Activated CD4-positive, CD25-positive, alpha-beta regulatory T cell treated with anti-CD3 and anti-CD28 coated beads, Interleukin-2, amount 50 U/mL, for 24 hours (primary cell): Measurements from ENCODE around the gene C11orf58.

Experiments used
- ATAC-seq, 2 donors: fragments of 150-1000 bp; cut with Tn5 transposase; one replicate each; pipeline ENCODE4 v1.10.0; 2021; ENCODE audit warnings: mild to moderate bottlenecking in 1 of 2, moderate library complexity in 1 of 2

Gene C11orf58

DNA sequence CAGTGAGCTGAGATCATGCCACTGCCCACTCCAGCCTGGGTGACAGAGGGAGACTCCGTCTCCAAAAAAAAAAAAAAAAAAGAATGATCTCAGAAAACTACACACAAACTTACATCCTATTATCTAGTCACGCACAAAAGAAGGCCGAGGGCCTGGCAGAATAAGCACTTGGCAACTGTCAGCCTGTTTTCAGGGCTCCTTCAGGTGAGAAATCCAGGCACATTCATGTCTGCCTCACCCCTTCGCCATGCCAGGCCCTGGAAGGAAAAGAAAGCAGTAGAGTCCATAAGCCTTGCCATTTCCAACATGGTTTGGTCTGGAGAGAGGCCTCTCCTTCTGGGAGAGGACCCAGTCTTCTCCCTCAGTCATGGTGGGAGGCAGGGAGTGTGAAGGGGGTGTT, 30.9 kb downstream of the C11orf58 start:
- no peak for ATAC-seq

DNA sequence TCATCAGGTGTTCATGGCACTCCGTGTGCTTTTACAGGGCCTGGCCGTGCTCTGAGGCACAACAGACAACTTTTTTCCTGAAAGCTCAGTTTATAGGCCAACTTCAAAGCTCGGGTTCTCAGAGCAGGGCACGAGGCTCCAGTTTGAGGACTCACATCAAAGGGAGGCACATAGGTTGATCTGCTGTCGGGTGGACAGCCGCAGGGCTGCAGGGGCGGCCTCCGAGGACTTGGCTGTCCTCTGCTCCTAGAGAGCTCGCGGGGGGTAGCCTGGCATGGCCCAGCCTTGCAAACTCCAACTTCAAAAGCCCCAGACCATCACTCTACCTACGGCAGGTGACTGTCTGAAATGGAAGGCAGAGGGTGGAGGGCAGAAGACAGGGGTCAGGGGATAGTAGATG, 31.6 kb downstream of the C11orf58 start:
- ATAC-seq: no peak

DNA sequence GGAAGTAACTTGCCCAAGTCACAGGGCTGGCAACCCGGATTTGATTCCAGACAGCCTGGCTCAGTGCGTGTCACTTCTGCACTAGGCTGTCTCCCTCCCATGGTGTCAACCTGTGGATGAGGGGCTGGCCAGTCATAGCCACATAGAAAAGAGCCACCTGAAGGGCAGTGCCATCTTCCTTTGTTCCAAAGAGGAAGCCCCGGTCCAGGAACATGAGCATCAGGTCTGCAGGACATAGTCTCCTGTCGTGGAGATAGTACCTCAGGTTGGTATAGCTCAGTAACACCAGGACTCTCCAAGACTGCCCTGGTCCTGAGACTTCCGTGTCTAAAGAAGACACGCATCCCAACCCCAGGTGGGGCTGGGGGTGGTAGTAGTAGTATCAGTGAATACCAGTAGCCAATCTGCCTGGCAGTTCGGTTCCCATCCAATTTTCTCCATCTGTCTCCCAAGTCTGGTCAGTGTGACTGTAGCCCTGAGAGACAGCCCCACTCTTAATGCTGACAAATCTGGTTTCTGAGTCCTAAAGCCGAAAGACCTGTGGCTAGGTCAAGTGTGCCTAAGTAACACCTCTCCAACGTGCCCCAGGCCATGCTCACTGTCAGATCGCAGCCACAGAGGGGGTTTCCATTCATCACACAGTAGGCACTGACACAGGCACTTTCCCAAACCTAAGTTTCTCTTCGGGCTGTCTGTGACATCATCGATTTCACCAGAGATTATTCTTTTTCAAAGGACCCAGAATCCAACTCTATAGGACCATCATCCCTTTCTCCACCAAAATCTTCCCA, 33.1 kb downstream of the C11orf58 start:
- no peak for ATAC-seq

DNA sequence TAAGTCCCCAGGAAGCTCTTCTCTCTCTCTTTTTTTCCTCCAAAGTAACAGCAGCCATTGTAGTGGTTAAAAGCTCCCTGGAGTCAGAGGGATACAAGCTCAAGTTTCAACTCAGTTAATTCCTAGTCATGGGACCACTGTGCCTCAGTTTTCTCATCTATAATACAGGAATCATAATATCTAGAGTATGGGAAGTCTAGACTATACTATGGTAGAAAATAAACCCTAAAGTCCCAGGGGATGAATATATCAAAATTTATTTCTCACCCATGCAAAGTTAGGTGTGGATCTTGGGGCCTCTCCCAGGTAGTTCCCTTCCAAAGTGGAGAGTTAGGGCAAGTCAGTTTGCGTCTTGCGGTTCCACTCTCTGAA, 33.7 kb downstream of the C11orf58 start:
- ATAC-seq: no peak

DNA sequence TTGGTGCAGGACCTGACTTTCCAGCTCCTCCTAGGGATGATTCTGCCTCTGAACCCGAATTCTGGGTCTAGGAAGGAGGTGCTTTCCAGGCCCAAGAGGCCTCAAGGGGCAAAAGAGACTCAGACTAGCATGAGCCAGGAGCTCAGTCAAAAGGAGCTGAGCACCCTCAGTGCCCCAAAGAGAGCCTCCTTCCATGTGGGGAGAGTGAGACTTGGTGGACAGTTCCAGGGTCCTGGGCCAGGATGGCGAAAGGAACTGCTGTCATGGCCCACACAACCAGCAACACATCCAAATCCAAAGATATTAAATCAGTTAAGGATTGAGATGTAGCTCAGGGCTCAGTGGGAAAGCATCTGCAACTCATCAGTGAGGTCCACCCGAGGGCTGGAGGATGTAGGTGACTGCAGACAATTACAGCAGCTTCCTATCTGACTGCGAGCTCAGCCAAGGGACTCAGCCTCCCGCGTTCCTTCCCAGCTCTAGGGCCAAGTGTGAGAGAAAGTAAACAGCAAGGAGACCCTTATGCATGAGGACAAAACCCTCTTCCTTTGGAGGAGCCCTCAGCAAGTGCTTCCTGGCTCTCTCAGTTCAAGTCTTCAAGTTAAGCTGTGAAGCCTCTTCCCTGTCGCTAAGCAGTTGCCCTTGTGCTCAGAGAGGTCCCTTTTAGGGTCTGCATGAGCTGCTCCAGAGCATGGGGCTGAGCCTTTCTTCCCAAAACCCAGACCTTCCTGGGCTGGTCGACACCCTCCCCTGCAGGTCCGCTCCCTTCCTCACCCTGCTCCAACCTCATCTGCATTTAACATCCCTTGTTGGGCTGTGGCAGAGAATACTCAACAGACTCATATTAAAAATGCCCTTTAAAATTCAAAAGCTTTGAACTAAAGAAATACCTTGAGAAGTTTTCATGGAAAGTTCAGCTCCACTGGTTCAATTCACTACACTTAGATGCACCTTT, 35.8 kb downstream of the C11orf58 start:
- ATAC-seq: no peak

DNA sequence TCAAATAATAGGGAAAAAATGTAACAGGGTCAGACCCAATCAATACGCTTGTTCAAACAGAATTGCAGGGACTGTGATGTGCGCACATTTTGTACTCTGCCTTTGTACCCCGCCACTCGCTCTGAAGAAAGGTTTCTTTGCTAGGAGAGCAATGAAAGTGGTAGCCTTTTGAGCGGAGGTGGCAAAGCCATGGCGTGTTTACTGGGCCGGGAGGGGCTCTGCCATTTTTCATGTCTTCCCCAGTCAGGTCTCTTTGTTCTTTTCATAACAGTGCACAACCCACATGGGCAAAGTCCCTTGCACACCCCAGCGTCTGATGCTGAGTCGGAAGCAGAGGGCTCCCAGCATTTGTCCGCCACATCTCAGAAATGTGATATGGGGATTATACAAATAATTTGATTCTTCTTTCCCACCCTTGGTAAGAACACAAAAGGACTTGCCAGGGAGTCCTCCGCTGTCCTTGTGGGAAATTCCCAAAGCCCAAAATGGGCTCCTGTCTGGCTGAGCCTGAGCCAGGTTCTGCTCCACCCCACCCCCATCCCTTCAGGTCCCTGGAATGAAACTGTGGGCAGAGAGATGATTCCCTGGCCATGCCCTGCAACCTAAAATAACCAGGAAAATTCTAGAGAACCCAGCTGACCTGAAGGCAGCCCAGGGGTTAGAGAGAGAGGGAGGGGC, 36.6 kb downstream of the C11orf58 start:
- ATAC-seq: no peak

DNA sequence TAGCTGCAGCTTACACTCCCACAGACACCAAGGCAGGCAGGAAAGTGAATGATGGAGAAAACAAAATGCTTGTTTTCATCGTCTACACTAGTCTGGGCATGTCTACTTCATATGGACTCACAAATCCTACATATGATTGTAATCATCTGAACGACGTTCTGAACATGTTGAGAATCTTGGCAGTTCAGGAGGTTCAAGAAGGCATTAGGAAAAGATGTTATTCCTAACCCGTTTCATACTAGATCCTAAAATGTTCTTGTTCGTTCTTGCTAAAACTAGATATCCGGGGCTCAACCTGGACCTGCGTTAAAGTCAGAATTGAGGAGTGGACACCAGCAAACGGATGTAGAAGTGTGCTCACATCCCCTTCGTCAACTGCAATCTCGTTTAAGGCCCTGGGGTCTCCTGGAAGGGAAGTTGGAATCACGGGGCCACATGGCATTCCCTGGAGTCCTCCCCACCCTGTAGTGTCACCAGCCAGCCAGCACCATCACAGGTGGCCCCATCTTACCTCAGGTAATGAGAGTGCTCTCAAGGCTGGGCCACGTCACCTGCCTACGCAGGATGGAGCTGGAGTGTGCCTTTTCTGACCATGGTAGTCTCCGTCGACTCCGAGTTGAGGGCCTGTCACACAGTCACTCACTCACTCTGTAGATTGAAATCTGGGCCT, 37.3 kb downstream of the C11orf58 start:
- ATAC-seq: no peak

DNA sequence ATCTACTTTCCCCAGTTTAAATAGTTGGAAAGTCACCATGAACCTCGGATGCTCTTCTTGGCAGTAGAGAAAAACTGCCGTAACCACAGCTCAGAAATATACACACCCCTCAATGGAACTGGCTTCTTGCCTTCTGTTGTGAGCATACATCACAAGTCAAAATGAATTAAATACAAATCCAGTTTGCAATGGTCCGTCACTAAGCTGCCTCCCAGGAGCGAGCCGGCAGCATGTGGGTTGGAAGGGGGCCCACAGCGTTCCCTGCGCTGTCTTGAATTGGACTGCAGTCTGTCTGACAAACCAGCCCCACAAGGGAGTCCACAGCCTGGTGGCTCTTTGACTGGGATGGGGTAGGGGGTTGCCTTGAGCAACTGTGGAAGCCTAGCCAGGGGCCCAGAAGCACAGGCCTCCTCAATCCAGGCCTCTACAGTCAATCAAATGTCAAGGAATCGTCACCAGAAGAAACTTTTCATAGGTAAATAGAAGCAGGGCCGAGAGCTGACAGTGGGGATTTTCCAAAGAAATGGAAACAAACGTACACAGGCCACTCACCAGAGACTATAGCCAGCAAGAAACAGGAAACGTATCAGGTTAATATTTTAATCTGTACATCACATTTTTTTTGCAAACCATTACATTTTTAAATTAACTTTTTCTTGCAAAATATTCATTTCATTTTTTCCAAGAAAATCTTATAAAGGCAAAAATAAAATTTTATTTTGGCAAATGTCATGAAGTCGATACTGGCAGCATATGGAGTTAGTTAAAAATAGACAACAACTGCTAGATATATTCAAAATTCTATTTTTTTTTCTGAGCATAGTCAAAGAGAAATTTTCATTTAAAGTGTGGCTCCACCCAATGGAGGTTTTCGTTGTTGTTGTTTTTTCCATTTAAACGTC, 38.5 kb downstream of the C11orf58 start:
- no peak for ATAC-seq

DNA sequence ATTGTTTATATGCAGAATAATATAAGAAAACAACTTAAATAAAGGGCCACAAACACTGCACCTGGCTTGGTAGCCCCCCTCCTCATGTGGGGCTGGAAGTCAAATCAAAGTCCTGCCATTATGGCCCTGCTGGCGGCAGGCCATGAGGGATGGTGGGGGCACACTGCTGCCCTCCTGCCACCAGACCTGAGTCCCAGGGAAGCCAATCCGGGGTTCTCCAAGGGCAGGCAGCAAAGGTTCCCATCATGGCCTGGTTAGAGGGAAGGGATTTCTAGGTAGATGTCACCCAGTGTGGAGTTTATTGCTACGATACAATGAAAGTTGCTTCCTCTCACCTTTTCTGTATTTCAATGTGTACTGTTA, 39.1 kb downstream of the C11orf58 start:
- no peak for ATAC-seq

DNA sequence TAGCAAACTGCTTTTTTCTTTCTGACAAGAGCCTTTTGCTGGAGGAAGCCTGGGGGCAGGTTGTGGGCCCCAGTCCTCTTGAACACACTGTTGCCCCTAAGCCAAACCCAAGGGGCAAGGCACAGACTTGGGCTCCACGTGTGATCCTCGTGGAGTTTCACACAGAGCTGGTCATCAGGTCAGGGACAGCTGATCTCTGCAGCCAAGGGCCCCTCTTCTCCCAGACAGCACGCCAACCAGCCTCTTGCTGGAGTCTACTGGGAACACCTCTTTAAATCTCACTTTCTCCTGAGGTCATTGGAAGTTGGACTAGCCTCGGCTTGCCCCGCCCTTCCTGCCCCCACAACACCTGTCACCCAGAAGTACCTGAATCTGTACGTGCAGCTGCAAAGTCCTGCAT, 39.8 kb downstream of the C11orf58 start:
- no peak for ATAC-seq

DNA sequence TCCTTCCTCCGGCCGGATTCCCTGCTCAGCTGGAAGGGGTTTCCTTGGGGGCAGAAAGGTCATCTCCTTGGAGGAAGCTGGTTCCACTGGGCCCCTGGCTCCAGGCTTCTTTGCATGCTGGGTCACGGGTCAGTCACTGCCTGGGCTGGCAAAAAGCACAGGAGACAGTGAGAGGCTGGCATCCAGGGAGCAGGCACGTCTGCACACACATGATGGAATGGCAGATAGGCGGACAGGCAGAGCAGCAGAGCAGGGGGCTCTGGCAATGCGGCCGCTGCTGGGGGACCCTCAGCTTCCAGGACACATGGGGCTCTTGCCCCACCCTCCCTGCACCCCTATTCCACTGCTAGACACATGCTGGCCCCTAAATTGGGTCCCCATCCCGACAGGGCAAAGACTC, 40.4 kb downstream of the C11orf58 start:
- no peak for ATAC-seq

DNA sequence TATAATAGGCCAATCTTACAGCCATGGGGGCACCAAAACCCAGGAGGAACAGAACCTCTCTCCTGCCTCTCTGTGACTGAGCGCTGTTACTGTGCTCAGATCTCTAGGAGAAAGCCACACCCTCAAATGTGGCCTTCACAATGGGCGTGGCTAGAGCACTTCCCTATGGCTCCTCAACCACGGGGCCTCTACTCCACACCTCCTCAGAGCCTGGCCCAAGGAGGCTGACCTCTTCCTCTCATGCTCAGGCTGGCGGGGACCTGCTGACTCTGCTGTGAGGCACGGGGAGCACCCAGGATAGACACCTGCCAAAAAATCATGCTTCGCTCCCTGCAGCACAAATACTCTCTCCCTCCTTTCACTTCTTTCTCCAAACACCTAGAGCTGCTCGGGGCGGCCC, 41.0 kb downstream of the C11orf58 start:
- no peak for ATAC-seq

DNA sequence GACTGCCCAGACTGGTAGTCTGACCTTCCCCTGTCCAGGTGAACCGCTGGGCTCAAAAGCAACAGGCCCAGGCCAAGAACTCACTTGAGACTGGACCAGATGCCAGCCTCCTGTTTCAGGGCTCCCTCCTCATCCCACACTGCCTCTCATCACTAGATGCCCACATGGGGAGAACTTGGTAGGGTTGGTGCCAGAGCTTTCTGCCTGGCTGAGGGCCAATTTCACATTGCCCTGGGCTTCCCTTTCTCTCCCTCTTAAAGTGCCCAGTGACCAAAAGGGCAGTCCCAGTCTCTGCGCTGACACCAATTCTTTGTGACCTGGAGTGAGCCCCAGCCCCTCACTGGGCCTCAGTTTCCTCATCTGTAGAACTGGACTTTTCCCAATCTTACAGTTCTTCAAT, 41.7 kb downstream of the C11orf58 start:
- ATAC-seq: no peak

DNA sequence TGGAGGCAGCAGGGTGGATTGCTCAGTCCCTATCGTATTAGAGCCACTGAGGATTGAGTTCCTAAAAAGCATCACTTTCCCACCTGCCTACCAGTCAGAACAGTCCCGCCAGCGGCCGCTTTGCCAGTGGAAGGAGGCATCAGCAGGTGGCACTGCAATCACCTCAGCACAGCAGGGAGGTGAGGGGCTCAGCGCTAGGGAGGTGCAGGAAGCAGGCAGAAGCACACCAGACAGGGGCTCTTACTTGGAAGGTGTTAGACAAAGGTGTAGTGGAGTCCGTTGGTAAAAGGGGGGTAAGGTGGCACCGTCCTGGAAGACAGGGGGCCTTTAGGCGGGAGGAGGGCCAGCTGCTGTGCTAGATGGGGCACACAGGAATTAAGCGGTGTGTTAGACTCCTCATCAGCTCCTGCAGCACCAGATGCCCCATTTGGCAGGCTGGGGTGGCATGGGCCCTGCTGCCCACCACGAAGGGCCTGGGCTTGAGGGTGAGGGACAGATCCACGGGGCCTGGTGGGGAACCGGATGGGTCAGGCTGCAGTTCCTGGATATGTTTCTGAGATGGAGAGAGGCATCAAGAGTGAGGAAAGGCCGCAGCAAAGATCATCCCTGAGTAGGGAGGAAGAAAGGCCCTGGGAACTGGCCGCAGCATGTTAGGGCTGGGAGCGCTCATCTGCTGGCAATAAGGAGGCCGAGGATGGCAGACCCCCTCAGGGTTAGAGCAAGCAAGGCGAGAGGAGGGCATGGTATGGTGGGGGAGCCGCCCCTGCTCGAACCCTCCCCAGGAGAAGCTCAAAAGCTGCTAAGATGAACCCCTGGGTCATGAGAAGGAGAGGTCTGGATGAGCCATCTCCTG, 42.5 kb downstream of the C11orf58 start:
- no peak for ATAC-seq

DNA sequence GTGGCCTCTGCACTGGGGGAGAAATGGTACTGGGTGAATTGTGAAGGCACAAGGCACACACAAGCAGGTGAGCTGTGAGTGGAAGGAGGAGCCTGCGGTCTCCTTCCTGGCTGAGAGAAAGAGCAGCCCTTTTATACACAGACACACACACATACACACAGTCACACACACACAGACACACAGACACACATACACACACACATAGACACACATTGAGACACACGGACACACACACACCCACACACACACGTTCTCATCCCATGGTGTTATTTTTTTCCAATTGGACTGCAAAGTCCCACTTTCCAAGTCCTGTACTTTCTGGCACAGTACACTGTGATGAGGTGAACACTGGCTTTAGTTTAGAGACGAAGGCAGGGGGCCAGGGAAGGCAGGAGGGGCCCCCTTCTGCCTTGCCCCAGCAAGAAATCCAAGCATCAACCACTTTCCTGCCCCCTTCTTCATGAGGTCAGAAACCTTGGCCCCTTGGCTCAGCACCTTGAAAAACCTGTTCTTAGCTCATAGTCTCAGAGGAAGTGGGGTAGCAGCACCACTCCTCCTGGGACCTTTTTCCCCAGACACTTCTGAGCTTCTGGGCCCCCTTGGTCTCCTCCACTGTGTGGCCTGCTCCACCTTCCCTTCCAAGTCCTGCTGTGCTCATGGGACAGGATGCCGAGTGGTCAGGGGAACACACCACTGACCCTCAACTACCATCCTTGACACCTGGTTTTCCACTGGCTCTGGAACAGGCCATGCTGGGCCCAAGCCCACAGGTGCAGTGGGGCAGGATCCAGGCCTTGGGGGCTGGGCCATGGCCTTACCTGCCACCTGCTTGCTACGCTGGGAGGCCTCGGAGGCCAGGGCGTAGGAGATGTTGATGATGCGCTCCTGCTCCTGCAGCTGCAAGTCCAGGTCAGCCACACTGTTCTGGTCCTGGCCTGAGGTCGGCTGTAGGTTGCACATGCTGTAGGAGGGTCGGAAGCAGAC, 43.8 kb downstream of the C11orf58 start:
- no peak for ATAC-seq

DNA sequence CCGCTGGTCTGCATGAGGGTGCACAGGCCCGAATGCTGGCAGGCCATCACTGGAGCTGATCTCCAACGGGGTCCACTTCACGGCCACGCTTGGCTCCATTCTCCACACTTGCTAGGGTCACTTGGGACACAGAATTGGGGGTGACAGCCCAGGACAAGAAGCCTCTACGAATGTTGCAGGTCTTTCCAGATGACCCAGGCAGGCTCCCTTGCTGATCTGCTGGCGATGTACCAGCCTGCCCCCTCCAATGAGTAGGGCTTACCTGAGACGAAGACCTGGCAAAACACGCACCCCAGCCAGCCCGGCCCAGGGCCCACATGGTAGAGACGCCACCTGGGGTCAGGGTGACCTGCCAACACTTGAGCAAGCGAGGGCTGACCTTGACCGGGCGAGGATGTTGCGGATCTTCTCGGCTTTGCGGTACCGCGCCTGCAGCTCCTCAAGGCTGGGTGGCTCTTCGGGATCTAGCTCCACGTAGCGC, 44.9 kb downstream of the C11orf58 start:
- ATAC-seq: no peak

DNA sequence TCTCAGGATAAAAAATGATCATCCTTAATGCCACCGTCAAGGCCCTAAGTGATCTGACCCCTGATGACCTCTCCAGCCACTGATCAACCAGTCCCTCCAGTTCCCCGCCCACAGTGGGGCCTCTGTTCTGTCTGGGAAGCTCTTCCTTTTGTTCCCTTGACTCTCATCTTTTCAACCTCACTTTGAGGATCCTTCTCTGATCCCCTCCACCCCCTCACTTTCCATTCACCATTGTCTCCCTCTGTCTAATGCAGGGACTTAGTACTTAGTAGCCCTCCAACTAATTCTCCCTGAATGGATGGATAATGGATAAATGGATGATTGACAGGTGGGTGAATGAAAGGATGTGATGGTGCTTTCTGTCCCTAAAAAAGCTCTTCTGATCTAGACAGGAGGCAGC, 45.6 kb downstream of the C11orf58 start:
- ATAC-seq: no peak

DNA sequence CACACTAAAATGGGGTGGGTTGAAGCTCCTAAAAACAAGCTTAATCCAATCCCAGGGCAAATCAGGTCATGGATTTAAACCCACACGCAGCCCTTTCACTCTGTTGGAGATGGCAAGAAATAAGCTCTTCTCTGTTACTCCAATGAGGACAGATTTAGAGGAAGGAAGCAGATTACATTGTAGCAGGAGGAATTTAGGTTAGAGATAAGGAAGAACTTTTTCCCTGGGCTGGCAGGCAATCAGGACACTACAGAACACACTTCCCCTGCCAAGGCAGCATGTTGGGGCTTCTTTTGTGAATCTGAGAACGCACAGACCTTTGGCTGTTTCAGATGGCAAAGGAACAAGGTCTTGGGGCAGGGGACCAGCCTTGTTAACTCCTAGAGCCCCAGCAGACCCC, 46.2 kb downstream of the C11orf58 start:
- no peak for ATAC-seq

DNA sequence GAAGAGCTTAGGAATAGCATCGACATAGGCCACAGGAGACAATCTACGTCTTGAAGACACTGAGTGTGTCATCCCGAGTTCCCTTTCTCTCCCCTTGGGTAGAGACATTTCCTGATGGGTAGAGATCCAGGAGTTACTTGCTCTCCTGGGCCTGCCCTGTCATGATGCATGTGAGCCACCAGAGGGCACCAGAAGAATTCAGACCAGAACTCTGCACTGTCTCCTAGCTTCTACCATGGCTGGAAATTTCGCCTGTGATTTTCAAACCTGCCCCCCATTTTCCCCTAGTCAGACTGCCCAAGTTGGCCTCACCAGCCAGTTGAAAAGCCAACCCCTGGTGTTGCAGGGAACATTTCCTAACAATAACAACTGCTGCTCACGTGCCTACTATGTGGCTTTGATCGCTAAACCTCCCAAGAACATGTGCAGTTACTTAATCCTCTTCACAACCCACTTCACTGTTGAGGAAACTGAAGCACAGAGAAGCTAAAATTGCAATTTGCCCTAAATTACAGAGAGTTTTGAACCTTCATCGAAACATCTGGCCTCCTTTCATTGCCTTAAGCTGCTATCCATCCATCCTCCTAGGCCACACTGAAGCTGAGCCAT, 47.2 kb downstream of the C11orf58 start:
- peak; percentile 62 to 77 for ATAC-seq
